Measurements from ENCODE around the gene EGLN1.

The EGLN1 gene

DNA sequence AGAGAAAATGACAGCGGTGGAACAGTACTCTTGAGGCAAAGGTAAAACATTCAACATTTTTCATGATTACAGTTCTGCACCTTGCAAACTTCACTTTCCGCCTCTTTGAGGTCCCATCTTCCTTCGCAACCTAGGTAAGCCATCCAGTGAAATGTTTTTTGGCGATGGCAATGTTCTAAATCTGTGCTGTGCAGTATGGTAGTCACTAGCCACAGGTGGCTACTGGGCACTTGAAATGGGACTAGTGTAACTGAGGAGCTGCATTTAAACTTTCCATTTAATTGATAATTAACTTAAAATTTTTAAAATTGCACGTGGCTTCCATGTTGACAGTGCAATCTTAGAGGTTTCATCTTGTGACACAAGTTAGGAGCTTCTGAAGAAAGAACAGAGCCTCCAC lies 97.4 kb downstream of the EGLN1 start:
- Histone ChIP-seq H3K36me3 (no peaks in the 10 kb centered on the region), H3K9me3 (no peaks in the 10 kb centered on the region), H3K4me3 (ENCODE audit: low read depth, low read length) (no peak overlapping the region), H3K27me3 (no peaks in the 10 kb centered on the region), H3K4me1 (no peaks in the 10 kb centered on the region)
- TF ChIP-seq, protein P1, sequence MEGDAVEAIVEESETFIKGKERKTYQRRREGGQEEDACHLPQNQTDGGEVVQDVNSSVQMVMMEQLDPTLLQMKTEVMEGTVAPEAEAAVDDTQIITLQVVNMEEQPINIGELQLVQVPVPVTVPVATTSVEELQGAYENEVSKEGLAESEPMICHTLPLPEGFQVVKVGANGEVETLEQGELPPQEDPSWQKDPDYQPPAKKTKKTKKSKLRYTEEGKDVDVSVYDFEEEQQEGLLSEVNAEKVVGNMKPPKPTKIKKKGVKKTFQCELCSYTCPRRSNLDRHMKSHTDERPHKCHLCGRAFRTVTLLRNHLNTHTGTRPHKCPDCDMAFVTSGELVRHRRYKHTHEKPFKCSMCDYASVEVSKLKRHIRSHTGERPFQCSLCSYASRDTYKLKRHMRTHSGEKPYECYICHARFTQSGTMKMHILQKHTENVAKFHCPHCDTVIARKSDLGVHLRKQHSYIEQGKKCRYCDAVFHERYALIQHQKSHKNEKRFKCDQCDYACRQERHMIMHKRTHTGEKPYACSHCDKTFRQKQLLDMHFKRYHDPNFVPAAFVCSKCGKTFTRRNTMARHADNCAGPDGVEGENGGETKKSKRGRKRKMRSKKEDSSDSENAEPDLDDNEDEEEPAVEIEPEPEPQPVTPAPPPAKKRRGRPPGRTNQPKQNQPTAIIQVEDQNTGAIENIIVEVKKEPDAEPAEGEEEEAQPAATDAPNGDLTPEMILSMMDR (IDR thresholded peaks at IDR 0.05; ENCODE audit: low read depth, low read length): no peak
- DNase-seq: no peak

DNA sequence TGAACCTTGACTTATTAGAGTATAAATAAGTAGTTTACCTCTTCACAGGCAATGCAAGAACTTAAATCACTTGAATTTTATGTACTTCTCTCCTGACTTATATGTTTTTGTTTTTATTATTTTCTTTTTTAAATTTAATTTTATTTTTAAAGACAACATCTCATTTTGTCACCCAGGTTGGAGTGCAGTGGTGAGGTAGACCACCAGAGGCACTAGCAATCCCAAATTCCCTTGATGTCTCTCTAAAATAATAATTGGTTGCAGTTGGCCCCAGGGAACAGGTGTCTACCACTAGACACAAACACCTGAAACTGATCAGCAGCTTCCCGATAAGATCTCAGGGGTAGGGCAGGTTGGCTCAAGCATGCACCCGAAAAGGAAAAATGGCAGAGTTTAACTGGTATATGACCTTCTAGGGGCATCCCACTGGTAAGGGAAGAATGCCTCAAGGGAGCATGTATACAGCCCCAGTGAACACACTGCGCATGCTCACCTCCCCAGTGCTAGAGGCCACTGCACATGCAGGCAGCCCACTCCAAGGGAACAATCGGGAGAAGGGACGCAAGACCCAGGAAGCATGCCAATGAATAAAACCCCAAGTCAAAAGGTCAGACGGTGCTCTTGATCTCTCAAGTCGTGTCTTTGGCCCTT lies 99.1 kb downstream of the EGLN1 start:
- Histone ChIP-seq H3K27me3 (no peaks in the 10 kb centered on the region), H3K4me1 (no peaks in the 10 kb centered on the region), H3K4me3 (ENCODE audit: low read depth, low read length) (no peak overlapping the region), H3K36me3 (no peaks in the 10 kb centered on the region), H3K9me3 (no peaks in the 10 kb centered on the region)
- TF ChIP-seq, protein P1 (IDR thresholded peaks at IDR 0.05; ENCODE audit: low read depth, low read length): peak; percentile 22; the same call in 1 of the 2 replicates
- no peak for DNase-seq

DNA sequence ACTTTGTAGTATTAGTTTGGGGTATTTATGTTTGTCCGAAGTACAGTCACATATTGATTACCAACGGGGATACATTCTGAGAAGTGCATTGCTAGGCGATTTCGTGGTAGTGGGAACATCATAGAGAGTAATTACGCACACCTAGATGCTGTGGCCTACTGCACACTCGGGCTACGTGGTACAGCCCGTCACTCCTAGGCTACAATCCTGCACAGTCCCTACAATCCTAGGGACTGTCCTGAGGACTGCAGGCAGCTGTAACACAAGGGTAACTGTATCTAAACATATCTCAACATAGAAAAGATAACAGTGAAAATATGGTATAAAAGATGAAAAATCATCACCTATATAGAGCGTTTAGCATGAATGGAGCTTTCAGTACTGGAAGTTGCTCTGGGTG lies 103.0 kb downstream of the EGLN1 start:
- DNase-seq: no peak
- TF ChIP-seq, protein P1 (IDR thresholded peaks at IDR 0.05; ENCODE audit: low read depth, low read length): no peak
- H3K27me3 ChIP-seq: no peaks in the 10 kb centered on the region

DNA sequence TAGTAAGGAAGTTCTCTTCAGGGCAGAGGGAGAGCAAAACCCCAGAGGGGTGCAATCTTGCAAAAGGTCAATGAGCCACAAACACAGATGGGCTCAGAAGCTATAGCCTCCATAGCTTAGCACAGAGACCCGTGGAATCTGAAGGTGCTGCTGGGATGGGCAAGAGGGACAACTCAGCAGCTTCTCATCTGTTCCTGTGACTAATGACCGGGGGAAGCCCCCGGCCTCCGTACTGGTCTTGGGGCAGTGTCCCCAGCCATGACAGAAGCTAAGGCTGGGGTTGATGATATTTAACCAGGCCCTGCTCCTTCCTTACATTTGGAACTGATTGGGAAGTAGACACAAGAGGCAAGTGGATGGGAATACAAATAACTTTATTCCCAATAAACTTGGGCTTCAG lies 103.5 kb downstream of the EGLN1 start:
- Histone ChIP-seq H3K36me3 (no peaks in the 10 kb centered on the region), H3K4me3 (ENCODE audit: low read depth, low read length) (no peak overlapping the region), H3K9me3 (no peaks in the 10 kb centered on the region), H3K4me1 (no peaks in the 10 kb centered on the region), H3K27me3 (no peaks in the 10 kb centered on the region)
- TF ChIP-seq, protein P1 (IDR thresholded peaks at IDR 0.05; ENCODE audit: low read depth, low read length): no peak
- DNase-seq: no peak

More for the DNA sequence above, 103.0 kb downstream of the EGLN1 start:
- no peak overlapping the region for H3K4me3 ChIP-seq (ENCODE audit: low read depth, low read length)
- H3K4me1 ChIP-seq: no peaks in the 10 kb centered on the region
- H3K36me3 ChIP-seq: no peaks in the 10 kb centered on the region
- H3K9me3 ChIP-seq: no peaks in the 10 kb centered on the region

DNA sequence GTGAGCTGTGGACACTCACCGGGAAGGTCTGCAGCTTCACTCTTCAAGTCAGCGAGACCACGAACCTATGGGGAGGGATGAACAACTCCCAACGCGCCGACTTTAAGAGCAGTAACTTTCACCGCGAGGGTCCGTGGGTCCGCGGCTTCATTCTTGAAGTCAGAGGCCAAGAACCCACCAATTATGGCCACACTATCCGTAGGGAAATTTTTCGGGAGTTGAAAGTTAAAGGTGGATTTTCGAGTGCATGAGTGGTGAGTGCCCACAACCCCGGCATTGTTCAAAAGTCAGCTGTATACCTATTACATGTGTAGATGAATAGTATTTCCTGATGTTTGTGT lies 104.1 kb downstream of the EGLN1 start:
- Histone ChIP-seq H3K27me3 (no peaks in the 10 kb centered on the region), H3K36me3 (no peaks in the 10 kb centered on the region), H3K4me3 (ENCODE audit: low read depth, low read length) (no peak overlapping the region), H3K4me1 (no peaks in the 10 kb centered on the region), H3K9me3 (no peaks in the 10 kb centered on the region)
- no peak for DNase-seq
- TF ChIP-seq, protein P1 (IDR thresholded peaks at IDR 0.05; ENCODE audit: low read depth, low read length): no peak

DNA sequence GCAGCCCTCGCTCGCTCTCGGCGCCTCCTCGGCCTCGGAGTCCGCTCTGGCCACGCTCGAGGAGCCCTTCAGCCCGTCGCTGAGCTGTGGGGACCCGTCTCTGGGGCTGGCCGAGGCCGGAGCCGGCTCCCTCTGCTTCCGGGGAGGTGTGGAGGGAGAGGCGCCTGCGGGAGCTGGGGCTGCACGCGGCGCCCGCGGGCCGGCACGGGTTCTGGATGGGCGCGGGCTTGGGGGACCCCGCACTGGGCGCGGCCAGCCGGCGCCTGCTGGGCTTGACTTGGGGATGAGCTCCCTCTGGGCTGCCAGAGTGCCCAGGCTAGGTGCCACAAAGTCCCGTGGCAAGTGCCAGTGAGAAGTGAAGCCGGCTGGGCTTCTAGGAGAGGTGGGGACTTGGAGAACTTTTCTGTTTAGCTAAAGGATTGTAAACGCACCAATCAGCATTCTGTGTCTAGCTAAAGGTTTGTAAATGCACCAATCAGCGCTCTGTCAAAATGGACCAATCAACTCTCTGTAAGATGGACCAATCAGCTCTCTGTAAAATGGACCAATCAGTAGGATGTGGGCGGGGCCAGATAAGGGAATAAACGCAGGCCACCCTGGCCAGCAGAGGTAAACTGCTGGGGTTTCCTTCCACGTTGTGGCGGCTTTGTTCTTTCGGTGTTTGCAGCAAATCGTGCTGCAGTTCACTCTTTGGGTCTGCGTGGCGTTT lies 104.6 kb downstream of the EGLN1 start:
- H3K4me1 ChIP-seq: no peaks in the 10 kb centered on the region
- no peak overlapping the region for H3K4me3 ChIP-seq (ENCODE audit: low read depth, low read length)
- H3K36me3 ChIP-seq: no peaks in the 10 kb centered on the region
- H3K27me3 ChIP-seq: no peaks in the 10 kb centered on the region
- TF ChIP-seq, protein P1 (IDR thresholded peaks at IDR 0.05; ENCODE audit: low read depth, low read length): no peak
- H3K9me3 ChIP-seq: no peaks in the 10 kb centered on the region
- DNase-seq: no peak

Data from BE2C (cell line).